Naive thymus-derived CD4-positive, alpha-beta T cell (primary cell): Measurements from ENCODE around the gene DUSP11. TPM values are rescaled to one million over a fixed set of nuclear protein-coding genes. Genes with fewer than 3 reads are reported as not detected.
"Not testable (repeated sequence)": the region's sequence is repeated elsewhere in the genome, so short reads cannot be mapped to it uniquely, and the experiment has no call there.

Experiments
- ATAC-seq: fragments of 150-1000 bp; cut with Tn5 transposase; 2 replicates; pipeline ENCODE4 v1.10.0; 2021; ENCODE audit warnings: mild to moderate bottlenecking, moderate library complexity
- CTCF ChIA-PET: fragments of 350-600 bp; sonication (Branson Sonifier 250); formaldehyde crosslinking; loops from one replicate; lab custom pipeline; 2021; ENCODE audit warnings: antibody characterized with exemption; lab: Charles Lee
- POLR2A ChIA-PET: fragments of 350-600 bp; sonication (Branson Sonifier 250); formaldehyde crosslinking; loops from one replicate; lab custom pipeline; 2021; ENCODE audit warnings: antibody characterized with exemption, inconsistent platforms; lab: Charles Lee
- DNase-seq, 9 donors: peaks; one replicate each; pipeline versions ENCODE4 v3.0.0 to v3.0.0-alpha.2; 2020 to 2022; ENCODE audit warnings: mixed read lengths in 1 of 9
- H3K27ac ChIP-seq: one replicate; pipeline ENCODE4 v1.7.0; 2013; ENCODE audit warnings: mild to moderate bottlenecking, low read depth, low read length, moderate library complexity
- H3K27me3 ChIP-seq, 2 donors: one replicate each; pipeline ENCODE4 v1.7.0; 2013; ENCODE audit warnings: low read length in 2 of 2, mild to moderate bottlenecking in 2 of 2, moderate library complexity in 2 of 2; ENCODE audit not compliant: control insufficient read depth in 2 of 2, insufficient read depth in 2 of 2
- H3K36me3 ChIP-seq, 3 experiments: 1 replicate in 2 of 3; 2 replicates in 1 of 3; pipeline ENCODE4 v1.7.0; 2013; ENCODE audit warnings: low read length in 3 of 3, mild to moderate bottlenecking in 3 of 3, moderate library complexity in 1 of 3; ENCODE audit not compliant: insufficient read depth in 3 of 3, control insufficient read depth in 2 of 3
- H3K4me1 ChIP-seq, 2 donors: one replicate each; pipeline ENCODE4 v1.7.0; 2013; ENCODE audit warnings: low read length in 2 of 2, mild to moderate bottlenecking in 2 of 2, moderate library complexity in 1 of 2; ENCODE audit not compliant: control insufficient read depth in 2 of 2, insufficient read depth in 2 of 2
- H3K4me3 ChIP-seq: 2 replicates; pipeline ENCODE4 v1.7.0; 2013; ENCODE audit warnings: mild to moderate bottlenecking, low read length
- H3K9me3 ChIP-seq, 3 experiments: 1 replicate in 2 of 3; 2 replicates in 1 of 3; pipeline ENCODE4 v1.7.0; 2013; ENCODE audit warnings: low read length in 3 of 3; ENCODE audit not compliant: control insufficient read depth in 2 of 3
- H3K27ac Mint-ChIP-seq, 9 donors: one replicate each; pipeline ENCODE4 v1.8.0; 2020 to 2022; ENCODE audit warnings: mixed read lengths in 9 of 9, mild to moderate bottlenecking in 8 of 9, moderate library complexity in 5 of 9, inconsistent platforms in 2 of 9
- H3K27me3 Mint-ChIP-seq, 5 donors: one replicate each; pipeline ENCODE4 v1.8.0; 2021 to 2022; ENCODE audit warnings: mixed read lengths in 5 of 5, mild to moderate bottlenecking in 1 of 5
- H3K36me3 Mint-ChIP-seq, 5 donors: one replicate each; pipeline ENCODE4 v1.8.0; 2020 to 2022; ENCODE audit warnings: mixed read lengths in 5 of 5, mild to moderate bottlenecking in 3 of 5, inconsistent platforms in 1 of 5
- H3K4me1 Mint-ChIP-seq, 7 donors: one replicate each; pipeline ENCODE4 v1.8.0; 2020 to 2022; ENCODE audit warnings: mixed read lengths in 7 of 7, mild to moderate bottlenecking in 3 of 7, inconsistent platforms in 1 of 7
- H3K4me3 Mint-ChIP-seq, 10 donors: one replicate each; pipeline ENCODE4 v1.8.0; 2020 to 2022; ENCODE audit warnings: mild to moderate bottlenecking in 10 of 10, mixed read lengths in 10 of 10, moderate library complexity in 6 of 10, inconsistent platforms in 2 of 10
- H3K9me3 Mint-ChIP-seq, 11 donors: one replicate each; pipeline ENCODE4 v1.8.0; 2020 to 2022; ENCODE audit warnings: mixed read lengths in 11 of 11, mild to moderate bottlenecking in 4 of 11, inconsistent platforms in 1 of 11, moderate library complexity in 1 of 11
- intact Hi-C, 2 donors: fragments of 100-400 bp; cut with micrococcal nuclease; formaldehyde crosslinking; loops; one replicate each; pipeline ENCODE4 v1.15.1; 2023
- polyA plus RNA-seq, 2 donors: library from polyadenylated mRNA; unstranded; fragments of 300-500 nt; fragmentation: Illumina TruSeq; gene quantifications; one replicate each; pipeline ENCODE4 v1.2.3, GENCODE V29; 2021
- total RNA-seq, 6 experiments: library from RNA in 5 of 6; stranded (reverse) in 5 of 6; gene quantifications; 1 replicate in 5 of 6; 2 replicates in 1 of 6; pipeline ENCODE4 v1.2.3 and lab custom pipeline; 2021 to 2026

DUSP11 gene
- total and polyA plus RNA-seq, 7 experiments from 2014 or later: 32.0 to 70.9 (median 44.5) TPM

DNA sequence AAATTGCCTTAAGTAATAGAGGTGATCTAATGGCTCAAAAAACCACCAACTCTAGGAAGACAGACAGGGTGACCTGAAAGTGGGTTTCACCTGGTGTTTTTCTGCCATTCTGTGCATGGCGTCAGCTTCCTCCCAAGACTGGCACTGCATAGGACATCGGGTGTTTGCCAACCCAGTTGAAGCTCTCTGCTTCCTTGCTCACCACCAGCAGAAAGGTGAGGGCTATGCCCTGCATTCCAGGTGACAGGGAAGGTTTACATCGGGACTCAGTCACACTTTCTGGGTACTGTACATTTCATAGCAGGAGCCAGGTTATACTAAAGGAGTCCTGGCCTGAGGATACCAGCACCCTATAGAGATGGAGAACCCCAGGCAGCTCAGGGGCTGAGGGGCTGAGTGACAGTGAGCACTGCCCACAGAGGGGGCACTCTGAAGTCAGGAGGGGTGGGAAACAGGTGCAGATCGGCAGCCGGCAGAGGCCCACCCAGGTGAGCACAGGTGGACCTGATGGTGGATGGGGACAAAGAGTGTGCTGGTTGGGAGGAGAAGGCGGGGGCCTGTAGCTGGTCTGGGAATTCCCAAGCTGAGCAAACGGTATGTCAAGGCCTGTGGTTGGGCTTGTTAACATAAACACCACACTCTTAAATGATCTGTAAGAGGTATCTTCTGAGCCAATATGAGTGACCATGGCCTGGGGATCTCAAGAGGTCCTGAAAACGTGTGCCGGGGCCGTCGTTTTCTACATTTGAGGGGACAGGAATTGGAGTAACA is 60.9 kb downstream of the DUSP11 start:
- no peaks in the 10 kb centered on the region for H3K9me3 ChIP-seq
- DNase-seq (no peak), ATAC-seq (no peak)
- H3K4me3 Mint-ChIP-seq: no peak overlapping the region
- ChIA-PET CTCF (no interaction called here), POLR2A (no interaction called here)
- H3K9me3 Mint-ChIP-seq: peaks cover 0 to 10% (median 6%) of the 10 kb centered on the region in 11 donors
- H3K36me3 ChIP-seq: no peaks in the 10 kb centered on the region
- H3K27ac ChIP-seq: no peak overlapping the region
- H3K4me1 ChIP-seq: no peaks in the 10 kb centered on the region
- peaks cover 0 to 7% (median 5%) of the 10 kb centered on the region in 5 donors for H3K36me3 Mint-ChIP-seq
- no peaks in the 10 kb centered on the region for H3K27me3 ChIP-seq
- intact Hi-C loops: no loop called here
- H3K4me1 Mint-ChIP-seq: peaks cover 0 to 8% (median 0%) of the 10 kb centered on the region in 7 donors
- peak overlapping the region in 2 of 9 donors; percentile 55 to 57 for H3K27ac Mint-ChIP-seq
- H3K27me3 Mint-ChIP-seq: peaks cover 0 to 8% (median 3%) of the 10 kb centered on the region in 5 donors
- no peak overlapping the region for H3K4me3 ChIP-seq

DNA sequence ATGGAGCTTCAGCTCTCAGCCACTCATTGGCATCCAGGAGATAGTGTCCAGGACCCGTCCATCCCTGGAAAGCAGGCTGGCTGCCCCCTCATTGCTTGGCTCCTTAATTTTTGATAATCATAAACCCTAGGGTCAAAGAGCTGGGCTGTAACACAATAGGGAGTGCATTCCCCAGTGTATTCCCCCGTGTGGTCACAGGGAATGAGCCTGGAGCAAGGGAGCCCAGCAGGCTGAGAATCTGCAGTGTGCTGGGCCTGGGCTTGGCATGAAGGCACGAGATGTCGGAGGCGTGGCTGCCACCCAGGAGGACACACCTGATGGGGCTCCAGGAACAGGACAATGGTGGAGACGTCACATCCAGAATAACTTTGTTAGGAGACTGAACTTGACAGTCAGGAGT is 61.5 kb downstream of the DUSP11 start:
- peaks cover 4 to 16% (median 9%) of the 10 kb centered on the region in 11 donors for H3K9me3 Mint-ChIP-seq
- peaks cover 0 to 8% (median 0%) of the 10 kb centered on the region in 7 donors for H3K4me1 Mint-ChIP-seq
- H3K4me3 Mint-ChIP-seq: no peak overlapping the region
- no peak overlapping the region for H3K27ac Mint-ChIP-seq
- peaks cover 1 to 11% (median 6%) of the 10 kb centered on the region in 5 donors for H3K36me3 Mint-ChIP-seq
- H3K27me3 ChIP-seq: no peaks in the 10 kb centered on the region
- POLR2A ChIA-PET: no interaction called here
- intact Hi-C loops: no loop called here
- no peak for ATAC-seq
- peaks cover 0 to 12% (median 3%) of the 10 kb centered on the region in 5 donors for H3K27me3 Mint-ChIP-seq
- no peak overlapping the region for H3K4me3 ChIP-seq
- H3K36me3 ChIP-seq: no peaks in the 10 kb centered on the region
- H3K27ac ChIP-seq: no peak overlapping the region
- H3K9me3 ChIP-seq: no peaks in the 10 kb centered on the region
- CTCF ChIA-PET: no interaction called here
- H3K4me1 ChIP-seq: no peaks in the 10 kb centered on the region
- DNase-seq: no peak

DNA sequence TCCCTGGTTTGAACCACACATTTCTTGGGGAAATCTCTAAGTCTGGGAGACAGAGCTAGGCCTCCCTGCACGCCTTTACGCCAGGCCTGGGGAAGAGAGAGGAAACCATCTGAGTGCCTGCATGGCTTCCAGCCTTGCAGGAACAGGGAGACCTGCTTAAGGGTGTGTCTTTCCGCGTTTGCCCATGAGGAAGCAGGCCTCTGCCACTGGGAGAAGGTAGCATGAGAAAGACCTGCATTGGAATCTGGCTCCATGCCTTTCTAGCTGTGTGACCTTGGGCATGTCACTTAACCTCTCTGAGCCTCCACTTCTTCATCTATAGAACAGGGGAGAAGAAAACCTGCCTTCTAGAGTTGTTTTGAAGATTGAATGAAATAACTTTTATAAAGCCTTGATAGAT is 62.2 kb downstream of the DUSP11 start:
- H3K4me1 Mint-ChIP-seq: not testable (repeated sequence)
- peaks cover 0 to 12% (median 6%) of the 10 kb centered on the region in 5 donors for H3K36me3 Mint-ChIP-seq

GRCh38 chr2:73717251-73717606 is 62.7 kb downstream of the DUSP11 start:
- peak overlapping the region in 1 of 9 donors; percentile 14 for H3K27ac Mint-ChIP-seq
- CTCF ChIA-PET: no interaction called here
- H3K9me3 ChIP-seq: no peaks in the 10 kb centered on the region

More for the DNA sequence above, 62.2 kb downstream of the DUSP11 start:
- intact Hi-C loops, CTCF ChIA-PET, DNase-seq, H3K4me3 ChIP-seq, POLR2A ChIA-PET, ATAC-seq, H3K27ac ChIP-seq, H3K27ac Mint-ChIP-seq, H3K36me3 ChIP-seq, H3K4me1 ChIP-seq, H3K4me3 Mint-ChIP-seq, H3K9me3 ChIP-seq, H3K27me3 ChIP-seq: not testable (repeated sequence)
- peaks cover 0 to 13% (median 3%) of the 10 kb centered on the region in 5 donors for H3K27me3 Mint-ChIP-seq
- peaks cover 4 to 22% (median 9%) of the 10 kb centered on the region in 11 donors for H3K9me3 Mint-ChIP-seq

GRCh38 chr2:73716543-73717250 is 63.2 kb downstream of the DUSP11 start:
- Histone ChIP-seq H3K9me3 (no peaks in the 10 kb centered on the region), H3K27ac (no peak overlapping the region), H3K36me3 (no peaks in the 10 kb centered on the region), H3K27me3 (no peaks in the 10 kb centered on the region), H3K4me3 (no peak overlapping the region), H3K4me1 (no peaks in the 10 kb centered on the region)
- intact Hi-C loops: no loop called here
- no peaks in the 10 kb centered on the region for H3K4me1 Mint-ChIP-seq
- POLR2A ChIA-PET: no interaction called here
- peaks cover 0 to 13% (median 3%) of the 10 kb centered on the region in 5 donors for H3K27me3 Mint-ChIP-seq
- no peak for DNase-seq
- peaks cover 3 to 28% (median 9%) of the 10 kb centered on the region in 11 donors for H3K9me3 Mint-ChIP-seq
- peak; percentile 56 for ATAC-seq
- no peak overlapping the region for H3K4me3 Mint-ChIP-seq
- peaks cover 0 to 12% (median 6%) of the 10 kb centered on the region in 5 donors for H3K36me3 Mint-ChIP-seq
- CTCF ChIA-PET: no interaction called here
- peak overlapping the region in 1 of 9 donors; percentile 14 for H3K27ac Mint-ChIP-seq

More at GRCh38 chr2:73717251-73717606, 62.7 kb downstream of the DUSP11 start:
- DNase-seq: no peak
- no peaks in the 10 kb centered on the region for H3K4me1 ChIP-seq
- no peaks in the 10 kb centered on the region for H3K4me1 Mint-ChIP-seq
- H3K9me3 Mint-ChIP-seq: peaks cover 3 to 27% (median 9%) of the 10 kb centered on the region in 11 donors
- no peaks in the 10 kb centered on the region for H3K27me3 ChIP-seq
- no peak for ATAC-seq
- no peak overlapping the region for H3K27ac ChIP-seq
- peaks cover 0 to 12% (median 6%) of the 10 kb centered on the region in 5 donors for H3K36me3 Mint-ChIP-seq
- POLR2A ChIA-PET: no interaction called here
- no peak overlapping the region for H3K4me3 ChIP-seq
- H3K4me3 Mint-ChIP-seq: no peak overlapping the region
- intact Hi-C loops: no loop called here
- H3K27me3 Mint-ChIP-seq: peaks cover 0 to 13% (median 3%) of the 10 kb centered on the region in 5 donors
- no peaks in the 10 kb centered on the region for H3K36me3 ChIP-seq

DNA sequence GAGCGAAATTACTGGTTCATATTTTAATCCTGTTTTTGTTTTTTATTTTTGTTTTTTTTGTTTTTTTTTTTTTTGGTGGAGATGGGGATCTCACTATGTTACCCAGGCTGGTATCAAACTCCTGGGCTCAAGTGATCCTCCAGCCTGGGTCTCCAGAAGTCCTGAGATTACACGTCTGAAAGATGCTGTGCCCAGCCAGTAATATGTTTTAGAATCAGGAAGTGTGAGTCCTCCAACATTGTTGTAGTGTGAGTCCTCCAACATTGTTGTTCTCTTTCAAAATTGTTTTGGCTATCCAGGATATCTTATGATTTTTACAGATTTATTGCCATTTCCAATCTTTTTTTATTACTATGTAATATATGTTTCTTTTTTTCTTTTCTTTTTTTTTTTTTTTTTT is 65.8 kb downstream of the DUSP11 start:
- no peak for DNase-seq
- no peak overlapping the region for H3K4me3 ChIP-seq
- no peaks in the 10 kb centered on the region for H3K4me1 ChIP-seq
- intact Hi-C loops: no loop called here
- ATAC-seq: no peak
- Mint-ChIP-seq H3K27me3 (peaks cover 0 to 13% (median 7%) of the 10 kb centered on the region in 5 donors), H3K27ac (no peak overlapping the region), H3K36me3 (peaks cover 0 to 23% (median 8%) of the 10 kb centered on the region in 5 donors), H3K4me1 (no peaks in the 10 kb centered on the region), H3K4me3 (no peak overlapping the region), H3K9me3 (peaks cover 3 to 41% (median 13%) of the 10 kb centered on the region in 11 donors)
- no peak overlapping the region for H3K27ac ChIP-seq
- ChIA-PET POLR2A (no interaction called here), CTCF (no interaction called here)
- H3K36me3 ChIP-seq: no peaks in the 10 kb centered on the region
- H3K9me3 ChIP-seq: no peaks in the 10 kb centered on the region
- H3K27me3 ChIP-seq: no peaks in the 10 kb centered on the region
